HepG2 (cell line): ENCODE data around the gene INSRR. TPM values are rescaled to one million over a fixed set of nuclear protein-coding genes. Genes with fewer than 3 reads are reported as not detected.

Experiments
- ATAC-seq: fragments of 200-7000 bp; cut with Tn5 transposase; 3 replicates; pipeline ENCODE4 v1.9.1; 2020; ENCODE audit warnings: mild to moderate bottlenecking, moderate library complexity
- BruUV-seq: library from RNA; stranded (reverse); fragments of 400-500 nt; replicated peaks from 2 replicates; lab custom pipeline; 2021; lab: Mats Ljungman, UMichigan
- CTCF ChIA-PET: fragments of 300-600 bp; formaldehyde crosslinking; extraction: SDS; loops from one replicate; lab custom pipeline; 2021; ENCODE audit warnings: low total read pairs, inconsistent platforms, low intra/inter-chr PET ratio; lab: Yijun Ruan, JAX
- POLR2A ChIA-PET: fragments of 350-600 bp; sonication (Branson Sonifier 250); formaldehyde crosslinking; loops from one replicate; lab custom pipeline; 2020; ENCODE audit warnings: antibody characterized with exemption, inconsistent platforms; lab: Yijun Ruan, JAX
- DNase-seq: peaks from one replicate; pipeline ENCODE4 v3.0.0-alpha.2; 2015; ENCODE audit warnings: low spot score
- FAIRE-seq: peaks from 3 replicates; lab custom pipeline; 2011; peaks lifted over from hg19 to GRCh38; lab: Jason Lieb, UNC
- H2AFZ ChIP-seq: one replicate; pipeline ENCODE4 v1.6.1; 2011; ENCODE audit warnings: low read length, inconsistent platforms
- H3K27ac ChIP-seq: fragments of 300-600 bp; 3 replicates; pipeline ENCODE4 v1.8.0; 2011; ENCODE audit warnings: mixed run types, mild to moderate bottlenecking, mixed read lengths, low read length, inconsistent platforms; ENCODE audit not compliant: insufficient read depth; ENCODE audit errors: extremely low read length
- H3K27me3 ChIP-seq, 2 experiments: fragments of 200-600 bp in 1 of 2; 2 replicates in 1 of 2; 3 replicates in 1 of 2; pipeline versions ENCODE4 v1.6.0 to v1.8.0; 2011; ENCODE audit warnings: low read length in 2 of 2, mild to moderate bottlenecking in 2 of 2, moderate library complexity in 2 of 2, inconsistent platforms in 1 of 2; ENCODE audit not compliant: insufficient read depth in 2 of 2, control insufficient read depth in 1 of 2
- H3K36me3 ChIP-seq, 2 experiments: fragments of 200-600 bp in 1 of 2; replicated peaks in 1 of 2; 2 replicates in 1 of 2; 3 replicates in 1 of 2; pipeline versions ENCODE4 v1.5.1 to v1.8.0; 2011; ENCODE audit warnings: low read length in 2 of 2, inconsistent platforms in 1 of 2; ENCODE audit not compliant: insufficient read depth in 2 of 2, control insufficient read depth in 1 of 2
- H3K4me1 ChIP-seq: 2 replicates; pipeline ENCODE4 v1.5.1; 2012; ENCODE audit warnings: low read length, inconsistent platforms; ENCODE audit not compliant: insufficient read depth
- H3K4me2 ChIP-seq: 2 replicates; pipeline ENCODE4 v1.6.0; 2011; ENCODE audit warnings: low read depth, low read length, inconsistent platforms
- H3K4me3 ChIP-seq, 3 experiments: fragments of 200-600 bp in 1 of 3; sonication (generic), shearing (Covaris generic) in 1 of 3; replicated peaks in 1 of 3; 2 replicates each; pipeline ENCODE4 v1.5.1; 2011 to 2016; ENCODE audit warnings: low read length in 3 of 3, inconsistent platforms in 2 of 3, low read depth in 2 of 3, mild to moderate bottlenecking in 2 of 3, control low read depth in 1 of 3, mixed read lengths in 1 of 3; ENCODE audit not compliant: insufficient read depth in 1 of 3
- H3K79me2 ChIP-seq: one replicate; pipeline ENCODE4 v1.6.1; 2011; ENCODE audit warnings: low read length, inconsistent platforms; ENCODE audit not compliant: insufficient read depth
- H3K9ac ChIP-seq: 2 replicates; pipeline ENCODE4 v1.6.0; 2011; ENCODE audit warnings: mild to moderate bottlenecking, low read depth, low read length, inconsistent platforms; ENCODE audit not compliant: insufficient read depth
- H3K9me3 ChIP-seq: 2 replicates; pipeline ENCODE4 v1.5.1; 2012; ENCODE audit warnings: mild to moderate bottlenecking, low read length
- H4K20me1 ChIP-seq: 2 replicates; pipeline ENCODE4 v1.6.0; 2011; ENCODE audit warnings: inconsistent platforms, mild to moderate bottlenecking, low read length, moderate library complexity; ENCODE audit not compliant: insufficient read depth
- ATRX ChIP-seq: sonication (generic); formaldehyde crosslinking; IDR thresholded peaks from 2 replicates; pipeline ENCODE4 v1.4.0; 2020; ENCODE audit warnings: missing genetic modification reagents, borderline replicate concordance
- CBFB ChIP-seq: sonication (generic); formaldehyde crosslinking; IDR thresholded peaks from 2 replicates; pipeline ENCODE4 v1.4.0; 2020; ENCODE audit warnings: missing genetic modification reagents
- ELF4 ChIP-seq: sonication (generic); formaldehyde crosslinking; IDR thresholded peaks from 2 replicates; pipeline ENCODE4 v1.5.0; 2020; ENCODE audit warnings: missing genetic modification reagents, mild to moderate bottlenecking, moderate library complexity, borderline replicate concordance
- HOXD1 ChIP-seq: sonication (generic); formaldehyde crosslinking; IDR thresholded peaks from 2 replicates; pipeline ENCODE4 v1.5.0; 2020; ENCODE audit warnings: missing genetic modification reagents
- ISL2 ChIP-seq: sonication (generic); formaldehyde crosslinking; IDR thresholded peaks from 2 replicates; pipeline ENCODE4 v1.5.0; 2020; ENCODE audit warnings: missing genetic modification reagents
- ZNF451 ChIP-seq: sonication (generic); formaldehyde crosslinking; IDR thresholded peaks from 2 replicates; pipeline ENCODE4 v1.5.0; 2020; ENCODE audit warnings: mild to moderate bottlenecking, missing genetic modification reagents
- WGBS: methylation state at CpG from one replicate; pipeline ENCODE4 v1.1.6; 2017; ENCODE audit warnings: low lambda C conversion rate; 5-methylcytosine and 5-hydroxymethylcytosine counted together
- in situ Hi-C: cut with HindIII; loops from 2 replicates; pipeline ENCODE4 v1.10.0; 2017; ENCODE audit warnings: low pct_unique_long_range_greater_than_20kb; ENCODE audit not compliant: extremely low pct_ligation_motif_present
- intact Hi-C: fragments of 100-400 bp; cut with micrococcal nuclease; formaldehyde crosslinking; loops from one replicate; pipeline ENCODE4 v1.10.0; 2022; ENCODE audit not compliant: unreplicated experiment
- polyA plus RNA-seq, 8 experiments: library from polyadenylated mRNA; depleted of rRNA in 3 of 8; stranded (reverse) in 7 of 8; unstranded in 1 of 8; fragments of >200 nt; fragmentation: Illumina TruSeq in 4 of 8; extraction: Trizol in 4 of 8; gene quantifications; 2 replicates each; pipeline versions ENCODE4 v1.2.1 to v1.2.3, GENCODE V29; 2011 to 2016; ENCODE audit warnings: low read depth in 4 of 8, missing spikeins in 1 of 8, mixed read lengths in 1 of 8; ENCODE audit not compliant: insufficient read depth in 1 of 8
- total RNA-seq, 5 experiments: library from RNA; depleted of rRNA; stranded (reverse); fragments of >200 nt; fragmentation: Illumina TruSeq; extraction: Trizol; gene quantifications; 2 replicates each; pipeline ENCODE4 v1.2.3, GENCODE V29; 2016; ENCODE audit warnings: low read depth in 1 of 5
- TF ChIP-seq, protein P1 (sequence below): sonication (generic); formaldehyde crosslinking; conservative IDR thresholded peaks from 2 replicates; pipeline ENCODE4 v1.8.0; 2022; ENCODE audit warnings: low read depth, missing genetic modification reagents
- TF ChIP-seq, protein P2 (sequence below): sonication (generic); formaldehyde crosslinking; IDR thresholded peaks from 2 replicates; pipeline ENCODE4 v1.8.0; 2022; ENCODE audit warnings: missing genetic modification reagents, mild to moderate bottlenecking, inconsistent platforms, borderline replicate concordance
- TF ChIP-seq, protein P3 (sequence below): sonication (generic); formaldehyde crosslinking; IDR thresholded peaks from 2 replicates; pipeline ENCODE4 v1.8.0; 2022; ENCODE audit warnings: mild to moderate bottlenecking, missing genetic modification reagents, moderate library complexity

The INSRR gene
- total and polyA plus RNA-seq, 2 of the 13 experiments (the other 11 are each of a cell fraction or from before 2014, with no cell fraction given), result not detected

DNA sequence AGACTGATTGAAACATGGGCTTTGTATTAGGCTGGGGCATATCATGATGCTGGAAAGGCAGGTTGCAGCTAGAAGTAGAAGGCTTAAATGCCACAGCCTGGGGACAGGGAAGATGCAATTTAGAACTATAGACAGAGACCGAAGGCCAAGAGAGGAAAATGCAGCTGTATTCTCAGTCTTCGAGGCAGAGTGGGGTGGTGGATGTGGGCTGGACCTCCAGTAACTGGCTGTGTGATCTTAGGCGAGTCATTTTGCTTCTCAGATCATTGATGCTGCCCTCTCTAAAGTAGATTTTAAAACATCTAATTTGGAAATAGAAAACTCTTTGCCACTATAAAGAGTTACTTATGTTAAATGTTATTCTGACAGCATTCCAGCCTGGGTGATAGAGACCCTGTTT is 24.6 kb downstream of the INSRR start:
- H3K79me2 ChIP-seq, result no peaks in the 10 kb centered on the region
- H3K4me2 ChIP-seq, result no peak overlapping the region
- peaks cover 13% of the 10 kb centered on the region for H3K4me1 ChIP-seq
- H2AFZ ChIP-seq, result no peak overlapping the region
- no peaks in the 10 kb centered on the region for H3K9me3 ChIP-seq
- TF ChIP-seq, protein P1, sequence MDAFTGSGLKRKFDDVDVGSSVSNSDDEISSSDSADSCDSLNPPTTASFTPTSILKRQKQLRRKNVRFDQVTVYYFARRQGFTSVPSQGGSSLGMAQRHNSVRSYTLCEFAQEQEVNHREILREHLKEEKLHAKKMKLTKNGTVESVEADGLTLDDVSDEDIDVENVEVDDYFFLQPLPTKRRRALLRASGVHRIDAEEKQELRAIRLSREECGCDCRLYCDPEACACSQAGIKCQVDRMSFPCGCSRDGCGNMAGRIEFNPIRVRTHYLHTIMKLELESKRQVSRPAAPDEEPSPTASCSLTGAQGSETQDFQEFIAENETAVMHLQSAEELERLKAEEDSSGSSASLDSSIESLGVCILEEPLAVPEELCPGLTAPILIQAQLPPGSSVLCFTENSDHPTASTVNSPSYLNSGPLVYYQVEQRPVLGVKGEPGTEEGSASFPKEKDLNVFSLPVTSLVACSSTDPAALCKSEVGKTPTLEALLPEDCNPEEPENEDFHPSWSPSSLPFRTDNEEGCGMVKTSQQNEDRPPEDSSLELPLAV (CRISPR knock-in tag), result no peak
- TF ChIP-seq ELF4 (CRISPR knock-in tag) (no peak), CBFB (no peak), ISL2 (no peak), ZNF451 (no peak), HOXD1 (CRISPR knock-in tag) (no peak), ATRX (no peak)
- TF ChIP-seq, protein P2, sequence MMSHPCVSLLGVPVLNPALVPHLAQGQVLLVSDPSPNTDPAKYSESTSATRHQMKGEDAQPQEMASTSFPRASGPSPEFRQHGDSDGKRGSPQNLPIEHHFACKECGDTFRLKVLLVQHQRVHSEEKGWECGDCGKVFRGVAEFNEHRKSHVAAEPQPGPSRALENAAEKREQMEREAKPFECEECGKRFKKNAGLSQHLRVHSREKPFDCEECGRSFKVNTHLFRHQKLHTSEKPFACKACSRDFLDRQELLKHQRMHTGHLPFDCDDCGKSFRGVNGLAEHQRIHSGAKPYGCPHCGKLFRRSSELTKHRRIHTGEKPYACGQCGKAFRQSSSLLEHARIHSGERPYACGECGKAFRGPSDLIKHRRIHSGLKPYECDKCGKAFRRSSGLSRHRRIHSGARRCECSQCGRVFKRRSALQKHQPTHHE, result no peak
- TF ChIP-seq, protein P3, sequence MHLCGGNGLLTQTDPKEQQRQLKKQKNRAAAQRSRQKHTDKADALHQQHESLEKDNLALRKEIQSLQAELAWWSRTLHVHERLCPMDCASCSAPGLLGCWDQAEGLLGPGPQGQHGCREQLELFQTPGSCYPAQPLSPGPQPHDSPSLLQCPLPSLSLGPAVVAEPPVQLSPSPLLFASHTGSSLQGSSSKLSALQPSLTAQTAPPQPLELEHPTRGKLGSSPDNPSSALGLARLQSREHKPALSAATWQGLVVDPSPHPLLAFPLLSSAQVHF, result no peak
- FAIRE-seq (no peak), ATAC-seq (no peak), DNase-seq (no peak)
- ChIA-PET CTCF (no interaction called here), POLR2A (no interaction called here)
- 0 out of 2 replicates have a peak, but pooled peaks cover 5% of the 10 kb centered on the region for H4K20me1 ChIP-seq
- no peaks in the 10 kb centered on the region for H3K36me3 ChIP-seq
- H3K9ac ChIP-seq, result no peak overlapping the region
- intact Hi-C loops, result no loop called here
- no TSS peak for BruUV-seq
- H3K4me3 ChIP-seq, result no peak overlapping the region
- 3% methylated on average over 3 of the region's 3 CpGs for WGBS
- H3K27me3 ChIP-seq, result peaks cover 0 to 35% of the 10 kb centered on the region in 2 experiments; a peak in 2 of 5 replicates
- in situ Hi-C loops, result no loop called here
- H3K27ac ChIP-seq, result no peak overlapping the region
